Left lung (tissue), 10 donors: Measurements from ENCODE around the gene HBA1. TPM values are rescaled to one million over a fixed set of nuclear protein-coding genes. Genes with fewer than 3 reads are reported as not detected.

Source experiments
- ATAC-seq: fragments of 200-7000 bp; cut with Tn5 transposase; one replicate; pipeline ENCODE4 v1.9.1; 2020; ENCODE audit warnings: moderate library complexity
- DNase-seq, 4 donors: peaks; one replicate each; pipeline ENCODE4 v3.0.0-alpha.2; 2013 to 2020
- H3K27ac ChIP-seq, 2 donors: fragments of 200-600 bp; sonication (generic) in 1 of 2; one replicate each; pipeline versions ENCODE4 v1.5.0 to v1.8.0; 2020 to 2021
- H3K27me3 ChIP-seq, 2 donors: fragments of 200-600 bp; sonication (generic) in 1 of 2; one replicate each; pipeline versions ENCODE4 v1.5.0 to v1.8.0; 2020 to 2021
- H3K36me3 ChIP-seq, 2 donors: fragments of 200-600 bp; sonication (generic) in 1 of 2; one replicate each; pipeline versions ENCODE4 v1.5.0 to v1.8.0; 2020 to 2021
- H3K4me1 ChIP-seq, 2 donors: fragments of 200-600 bp; one replicate each; pipeline ENCODE4 v1.8.0; 2021
- H3K4me3 ChIP-seq, 2 donors: fragments of 200-600 bp; sonication (generic) in 1 of 2; one replicate each; pipeline versions ENCODE4 v1.5.0 to v1.8.0; 2020 to 2021; ENCODE audit warnings: mild to moderate bottlenecking in 1 of 2
- H3K9me3 ChIP-seq, 2 donors: fragments of 200-600 bp; sonication (generic) in 1 of 2; one replicate each; pipeline versions ENCODE4 v1.5.0 to v1.8.0; 2020 to 2021
- CTCF ChIP-seq, 2 donors: fragments of 200-600 bp; sonication (generic) in 1 of 2; IDR thresholded peaks; one replicate each; pipeline versions ENCODE4 v1.5.0 to v1.8.0; 2021; ENCODE audit warnings: antibody characterized with exemption in 2 of 2
- intact Hi-C, 2 donors: fragments of 100-400 bp; cut with DNase I; formaldehyde crosslinking; loops; one replicate each; pipeline versions ENCODE4 v1.11.2 to v1.14.2; 2022
- polyA plus RNA-seq, 6 donors: library from polyadenylated mRNA; unstranded; fragments of 120-200 nt; gene quantifications; one replicate each; pipeline ENCODE4 v1.2.1, GENCODE V29; 2013; ENCODE audit not compliant: insufficient read length in 6 of 6
- total RNA-seq, 2 donors: library from RNA; stranded (reverse); fragmentation: NEBNext Ultra II Directional; extraction: Animal tissue kit (Norgen Biotek cat#: 25700); gene quantifications; one replicate each; pipeline ENCODE4 v1.2.1, GENCODE V29; 2021
- donor health status: DM: no; HTN: yes; CAD: no.
- donor health status: DM: no; HTN: no; CAD: no.

HBA1 gene
- total and polyA plus RNA-seq, 8 donors = 159 to 3,734 (median 947) TPM

DNA sequence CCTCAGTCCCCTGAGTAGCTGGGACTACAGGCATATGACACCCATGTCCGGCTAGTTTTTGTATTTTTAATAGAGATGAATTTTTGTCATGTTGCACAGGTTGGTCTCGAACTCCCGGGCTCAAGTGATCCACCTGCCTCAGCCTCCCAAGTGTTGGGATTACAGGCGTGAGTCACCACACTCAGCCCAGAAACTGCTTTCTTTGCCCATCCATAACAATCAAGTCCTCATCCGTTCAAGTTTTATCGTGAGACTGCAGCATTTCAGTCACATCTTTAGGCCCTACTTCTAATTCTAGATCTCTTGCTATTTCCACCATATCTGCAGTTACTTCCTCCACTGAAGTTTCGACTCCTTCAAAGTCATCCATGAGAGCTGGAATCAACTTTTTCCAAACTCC, 44.4 kb upstream of the HBA1 start:
- Histone ChIP-seq H3K27ac (no peak overlapping the region), H3K4me1 (peaks cover 0 to 4% of the 10 kb centered on the region in 2 donors), H3K4me3 (no peak overlapping the region), H3K27me3 (no peaks in the 10 kb centered on the region), H3K36me3 (peaks cover 0 to 3% of the 10 kb centered on the region in 2 donors), H3K9me3 (no peaks in the 10 kb centered on the region)
- ATAC-seq (no peak), DNase-seq (no peak)
- no peak for TF ChIP-seq CTCF (IDR thresholded peaks at IDR 0.05)
- intact Hi-C loops = no loop called here

DNA sequence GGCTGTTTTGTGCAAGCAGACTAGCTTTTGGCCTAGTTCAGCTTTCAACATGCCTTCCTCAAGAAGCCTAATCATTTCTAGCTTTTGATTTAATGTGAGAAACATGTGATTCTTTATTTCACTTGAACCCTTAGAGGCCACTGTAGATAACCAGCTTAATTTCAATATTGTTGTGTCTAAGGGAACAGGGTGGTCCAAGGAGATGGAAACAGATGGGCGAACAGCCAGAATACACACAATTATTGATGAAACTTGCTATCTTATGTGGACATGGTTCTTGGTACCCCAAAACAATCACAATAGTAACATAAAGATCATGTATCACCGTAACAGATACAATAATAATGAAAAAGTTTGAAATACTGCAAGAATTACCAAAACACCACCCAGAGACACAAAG, 42.8 kb upstream of the HBA1 start:
- H3K4me1 ChIP-seq = peaks cover 0 to 13% of the 10 kb centered on the region in 2 donors
- TF ChIP-seq CTCF (IDR thresholded peaks at IDR 0.05) = no peak
- ATAC-seq (no peak), DNase-seq (no peak)
- H3K27me3 ChIP-seq = no peaks in the 10 kb centered on the region
- H3K9me3 ChIP-seq = no peaks in the 10 kb centered on the region
- intact Hi-C loops = no loop called here
- no peak overlapping the region for H3K4me3 ChIP-seq
- H3K27ac ChIP-seq = no peak overlapping the region
- no peaks in the 10 kb centered on the region for H3K36me3 ChIP-seq

DNA sequence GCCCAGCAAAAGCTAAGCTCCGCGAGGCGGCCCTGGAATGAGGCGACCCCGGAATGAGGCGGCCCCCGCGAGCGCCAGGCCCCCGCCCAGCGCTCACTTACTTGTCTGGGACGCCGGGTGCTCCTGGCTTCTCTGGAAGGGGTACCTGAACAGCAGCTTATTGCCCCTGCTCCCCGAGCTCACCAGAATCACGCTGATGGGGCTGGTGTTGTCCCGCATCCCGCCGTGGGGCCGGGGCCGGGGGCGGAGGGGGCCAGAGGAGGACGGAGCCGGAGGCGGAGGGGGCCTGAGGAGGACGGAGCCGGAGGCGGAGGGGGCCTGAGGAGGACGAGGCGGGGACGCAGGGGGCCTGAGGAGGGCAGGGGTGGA, 38.4 kb upstream of the HBA1 start:
- ATAC-seq = peak; percentile 34
- intact Hi-C loops = no loop called here
- Histone ChIP-seq H3K27ac (peak overlapping the region in 1 of 2 donors; percentile 90), H3K27me3 (no peaks in the 10 kb centered on the region), H3K4me1 (peaks cover 0 to 13% of the 10 kb centered on the region in 2 donors), H3K9me3 (no peaks in the 10 kb centered on the region), H3K4me3 (peak overlapping the region; percentile 62 to 65), H3K36me3 (no peaks in the 10 kb centered on the region)
- DNase-seq = peak in 3 of 4 donors; percentile 23 to 84 (median 35)
- TF ChIP-seq CTCF (IDR thresholded peaks at IDR 0.05) = no peak

DNA sequence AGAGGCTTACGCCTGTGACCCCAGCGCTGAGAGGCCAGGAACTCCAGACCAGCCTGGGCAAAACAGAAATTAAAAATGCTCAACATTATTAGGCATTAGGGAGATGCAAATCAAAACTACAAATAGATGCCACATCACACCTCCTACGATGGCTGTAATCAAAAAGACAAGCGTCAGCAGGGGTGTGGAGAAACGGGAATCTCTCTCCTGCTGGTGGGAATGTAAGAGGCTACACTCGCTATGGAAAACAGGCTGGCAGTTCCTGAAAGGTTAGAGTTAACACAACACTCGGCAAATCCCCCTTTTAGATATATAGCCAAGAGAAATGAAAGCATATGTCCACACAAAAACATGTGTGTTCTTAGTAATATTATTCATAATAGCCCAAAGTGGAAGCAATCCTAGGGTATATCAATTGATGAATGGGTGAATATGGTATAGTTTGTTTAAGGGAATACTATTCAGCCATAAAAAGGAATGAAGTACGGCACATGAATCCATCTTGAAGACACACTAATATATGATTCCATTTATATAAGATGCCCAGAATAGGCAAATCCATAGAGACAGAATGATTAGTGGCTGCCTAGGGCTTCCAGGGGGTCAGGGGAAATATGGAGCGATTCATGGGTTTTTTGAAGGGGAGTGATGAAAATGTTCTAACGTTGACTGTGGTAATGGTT, 36.2 kb upstream of the HBA1 start:
- H3K27me3 ChIP-seq = peaks cover 0 to 5% of the 10 kb centered on the region in 2 donors
- H3K36me3 ChIP-seq = no peaks in the 10 kb centered on the region
- no peak overlapping the region for H3K4me3 ChIP-seq
- intact Hi-C loops = no loop called here
- no peak for ATAC-seq
- peaks cover 0 to 13% of the 10 kb centered on the region in 2 donors for H3K4me1 ChIP-seq
- DNase-seq = no peak
- no peaks in the 10 kb centered on the region for H3K9me3 ChIP-seq
- TF ChIP-seq CTCF (IDR thresholded peaks at IDR 0.05) = no peak
- H3K27ac ChIP-seq = no peak overlapping the region

- ATAC-seq (no peak), DNase-seq (peak in 1 of 4 donors; percentile 39)
- Histone ChIP-seq H3K4me1 (peaks cover 0 to 5% of the 10 kb centered on the region in 2 donors), H3K9me3 (no peaks in the 10 kb centered on the region), H3K36me3 (no peaks in the 10 kb centered on the region), H3K27ac (no peak overlapping the region), H3K27me3 (peaks cover 0 to 5% of the 10 kb centered on the region in 2 donors), H3K4me3 (no peak overlapping the region)
- intact Hi-C loops = no loop called here
- no peak for TF ChIP-seq CTCF (IDR thresholded peaks at IDR 0.05)
These were observed 34.0 kb upstream of the HBA1 start for GRCh38 chr16:142405-142967.
